ENCODE data around the gene ACVR1.

Gene ACVR1

DNA sequence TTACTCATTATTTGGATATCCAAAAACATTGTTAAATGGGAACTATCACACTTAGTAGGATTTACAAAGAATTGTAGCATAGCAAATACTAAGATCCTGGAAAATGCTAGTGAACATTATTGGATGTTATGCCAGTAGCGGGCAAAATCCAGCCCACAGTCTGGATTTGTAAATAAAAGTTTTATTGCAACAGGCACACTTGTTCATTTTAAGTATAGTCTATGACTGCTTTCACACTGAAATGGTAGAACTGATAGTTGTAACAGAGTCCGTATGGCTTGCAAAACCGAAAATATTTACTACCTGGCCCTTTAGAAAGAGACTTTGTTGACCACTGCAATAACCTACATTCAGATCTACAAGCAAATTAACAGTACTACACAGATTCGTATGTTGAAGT is 53.6 kb downstream of the ACVR1 start:
- no peak for DNase-seq

- DNase-seq, result no peak
Observed at GRCh38 chr2:157821519-157822131, 54.5 kb downstream of the ACVR1 start.

DNA sequence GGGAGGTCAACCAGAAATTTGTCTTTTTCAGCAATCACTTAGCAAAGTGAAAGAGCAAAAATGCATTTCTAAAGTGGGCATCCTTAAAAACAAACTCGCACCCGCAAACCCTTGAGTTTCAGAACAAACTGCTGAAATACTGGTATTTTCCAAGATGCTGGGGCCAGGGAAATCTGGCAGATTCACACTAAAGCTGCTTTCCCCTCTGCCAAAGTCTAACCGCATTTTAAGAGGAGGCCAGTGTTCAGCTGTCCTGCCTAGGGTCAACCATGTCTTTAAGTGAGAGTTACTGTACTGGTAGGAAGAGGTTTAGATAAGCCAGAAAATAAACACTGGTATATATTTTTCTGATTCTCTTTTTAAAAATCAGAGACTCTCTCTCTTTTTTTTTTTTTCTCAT is 55.9 kb downstream of the ACVR1 start:
- no peak for DNase-seq

DNA sequence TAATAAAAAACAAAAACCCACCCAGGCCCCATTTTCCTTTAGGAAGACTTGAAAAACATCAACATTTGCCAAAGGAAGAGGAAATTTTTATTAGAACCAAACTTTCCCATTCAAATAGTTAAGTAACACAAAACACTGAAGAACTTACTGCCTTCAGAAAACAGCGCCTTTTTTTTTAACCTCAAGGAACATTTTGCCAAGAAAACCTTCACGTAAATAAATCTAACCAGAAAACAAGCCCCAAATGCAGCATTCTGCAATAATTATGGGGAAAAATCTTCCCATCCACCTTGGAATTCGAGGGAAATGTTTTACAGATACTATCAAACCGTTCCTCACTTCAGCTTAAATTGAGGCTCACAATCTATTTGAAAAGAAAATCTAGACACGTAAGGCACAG is 56.4 kb downstream of the ACVR1 start:
- DNase-seq, result no peak

DNA sequence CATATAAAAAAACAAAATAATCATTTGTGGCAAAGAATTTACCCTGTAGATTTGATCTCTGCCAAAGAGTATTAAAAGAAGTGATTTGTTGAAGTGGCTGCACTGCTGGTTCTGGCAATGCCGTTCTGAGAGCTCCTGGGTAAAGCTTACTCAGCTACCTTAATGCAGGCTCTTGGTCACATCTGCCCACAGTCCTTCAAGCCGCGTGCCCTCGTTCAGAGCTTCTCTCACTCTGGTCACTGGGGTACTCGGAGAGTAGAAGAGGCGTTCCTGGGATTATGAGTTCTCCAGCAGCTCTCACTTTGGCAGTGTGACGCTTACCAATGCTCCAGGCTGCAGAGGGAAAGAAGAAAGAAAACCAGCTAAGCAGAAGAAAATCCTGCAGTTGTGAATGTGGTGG is 57.9 kb downstream of the ACVR1 start:
- no peak for DNase-seq

GRCh38 chr2:157815421-157815820 is 60.7 kb downstream of the ACVR1 start:
- no peak for DNase-seq

DNA sequence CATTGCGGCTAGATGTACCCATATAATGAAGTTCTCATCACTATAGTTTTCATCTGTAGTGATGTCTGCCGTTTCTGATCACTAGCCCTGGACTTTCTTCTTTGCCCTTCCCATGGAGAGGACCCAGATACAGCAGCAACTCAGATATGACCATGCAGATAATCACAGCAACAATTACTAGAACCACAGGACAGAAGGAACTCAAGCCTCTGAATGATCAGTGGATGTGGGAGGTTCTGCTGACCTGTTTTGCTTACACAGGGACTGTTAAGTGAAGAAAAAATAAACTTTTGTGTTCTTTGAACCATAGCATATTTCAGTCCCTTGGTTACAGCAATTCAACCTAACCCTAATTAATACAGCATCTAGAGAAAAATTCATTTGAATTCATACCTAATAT is 62.7 kb downstream of the ACVR1 start:
- no peak for DNase-seq

DNA sequence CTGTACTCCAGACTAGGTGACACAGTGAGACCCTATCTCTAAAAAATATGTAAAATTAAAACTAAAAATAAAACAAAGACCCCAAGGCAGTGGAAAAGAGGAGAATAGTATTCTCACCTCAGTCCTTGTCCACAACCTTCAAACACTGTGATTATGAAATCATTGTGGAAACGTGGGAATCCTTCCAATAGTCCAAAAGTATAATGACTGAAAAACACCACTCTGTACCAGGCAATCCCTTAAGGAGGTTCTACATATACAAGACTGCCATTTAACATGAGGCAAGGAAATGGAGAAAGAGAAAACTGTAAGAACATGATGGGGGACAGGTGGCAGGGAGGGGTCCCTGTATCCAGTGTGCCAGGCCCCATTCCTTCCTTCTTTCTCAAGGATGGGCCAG is 66.1 kb downstream of the ACVR1 start:
- DNase-seq, result no peak

- no peak for DNase-seq
Observed at GRCh38 chr2:157809212-157809611, 66.9 kb downstream of the ACVR1 start.

GRCh38 chr2:157808421-157808820 is 67.7 kb downstream of the ACVR1 start:
- no peak for DNase-seq

DNA sequence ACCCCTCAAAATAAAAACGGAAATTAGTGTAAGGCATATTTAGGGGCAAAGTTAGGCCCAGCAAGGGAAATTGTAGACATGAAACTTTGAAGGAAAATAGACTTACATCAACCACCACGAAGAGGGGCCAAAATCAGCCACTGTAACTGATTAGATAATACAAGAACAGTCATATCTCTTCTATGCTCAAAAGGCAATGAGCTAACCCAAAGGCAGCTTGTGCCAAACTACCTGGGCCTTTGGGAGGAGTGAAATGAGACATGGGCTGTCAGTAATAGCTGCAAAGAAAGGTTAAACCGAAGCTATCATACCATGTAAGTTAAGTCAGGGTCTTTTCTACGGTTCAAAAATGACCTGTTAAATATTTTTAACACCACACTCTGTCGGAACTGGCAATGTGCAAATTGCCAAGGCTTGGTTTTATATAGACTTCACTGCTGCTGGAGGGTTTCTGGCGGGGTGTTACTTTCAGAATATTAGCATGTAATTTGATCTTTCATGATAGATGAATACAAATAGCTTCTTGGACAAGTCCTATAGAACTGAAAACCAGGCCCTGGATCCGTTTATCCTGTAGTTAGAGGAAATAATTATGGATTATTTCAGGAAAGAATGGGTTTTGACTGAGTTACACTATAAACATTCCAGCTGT is 69.6 kb downstream of the ACVR1 start:
- DNase-seq, result peak in 1 of 2 experiments; percentile 26

GRCh38 chr2:157805519-157805918 is 70.6 kb downstream of the ACVR1 start:
- no peak for DNase-seq

DNA sequence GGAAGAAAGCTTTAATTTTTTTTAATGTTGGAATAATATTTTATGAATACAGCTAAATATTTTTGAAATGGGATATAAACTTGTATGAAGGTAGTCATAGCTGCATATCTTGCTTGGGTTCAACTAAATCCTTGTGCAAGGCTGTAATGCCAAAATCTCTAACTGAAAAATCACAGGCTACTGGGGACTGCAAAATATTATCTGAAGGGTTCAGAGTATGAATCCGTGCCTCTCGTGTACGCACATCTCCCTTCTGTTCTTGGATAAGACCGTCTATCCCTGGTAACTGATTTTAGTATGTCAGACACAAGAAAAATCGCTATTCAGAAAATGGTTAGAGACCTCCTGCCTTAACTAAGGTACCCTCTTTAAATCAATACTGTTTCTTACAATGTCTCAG is 71.8 kb downstream of the ACVR1 start:
- no peak for DNase-seq

GRCh38 chr2:157803952-157804351 is 72.2 kb downstream of the ACVR1 start:
- DNase-seq, result no peak

DNA sequence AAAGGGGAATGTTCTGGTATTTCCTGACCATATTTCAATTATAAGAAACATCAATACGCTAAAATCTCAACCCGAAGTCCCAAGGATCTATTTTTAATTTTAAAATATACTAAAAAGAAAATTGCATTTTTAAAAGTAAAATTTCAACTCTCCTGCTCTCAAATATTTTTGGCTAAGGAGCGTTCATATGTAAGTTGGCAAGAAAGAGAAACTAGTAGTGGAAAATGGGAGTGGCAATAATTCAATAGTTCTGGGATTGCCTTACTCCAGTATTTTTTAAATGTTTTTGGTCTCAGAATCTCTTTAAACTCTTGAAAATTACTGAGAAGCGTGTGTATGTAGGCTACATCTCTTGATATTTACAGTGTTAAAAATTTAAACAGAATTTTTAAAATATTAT is 72.7 kb downstream of the ACVR1 start:
- DNase-seq, result no peak

GRCh38 chr2:157800838-157801495 is 75.2 kb downstream of the ACVR1 start:
- DNase-seq, result no peak

DNA sequence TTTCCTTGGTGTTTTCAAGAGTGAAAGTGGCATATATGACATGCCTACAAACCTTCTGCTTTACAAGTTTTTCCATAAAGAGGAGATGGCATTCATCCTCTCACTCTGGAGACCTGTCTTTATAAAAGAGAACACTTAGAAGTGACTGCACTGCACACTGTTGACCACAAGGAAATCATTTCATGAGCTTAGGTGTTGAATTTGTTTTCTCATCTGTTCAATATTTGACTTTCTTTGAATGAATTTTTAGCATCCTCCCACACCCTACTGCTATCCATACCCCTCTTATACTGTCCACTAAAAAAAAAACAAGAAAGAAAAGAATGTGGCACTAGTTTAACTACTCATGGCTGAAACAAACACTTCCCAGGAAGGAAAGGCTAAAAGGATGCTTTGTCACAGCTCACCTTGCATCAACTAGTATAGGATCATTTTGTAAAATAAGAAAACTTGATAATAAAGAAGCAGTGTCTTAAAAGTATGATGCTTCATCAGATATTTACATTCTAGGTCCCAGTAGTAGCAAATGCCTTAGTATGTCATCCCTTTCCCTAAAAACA is 83.0 kb downstream of the ACVR1 start:
- DNase-seq, result no peak

DNA sequence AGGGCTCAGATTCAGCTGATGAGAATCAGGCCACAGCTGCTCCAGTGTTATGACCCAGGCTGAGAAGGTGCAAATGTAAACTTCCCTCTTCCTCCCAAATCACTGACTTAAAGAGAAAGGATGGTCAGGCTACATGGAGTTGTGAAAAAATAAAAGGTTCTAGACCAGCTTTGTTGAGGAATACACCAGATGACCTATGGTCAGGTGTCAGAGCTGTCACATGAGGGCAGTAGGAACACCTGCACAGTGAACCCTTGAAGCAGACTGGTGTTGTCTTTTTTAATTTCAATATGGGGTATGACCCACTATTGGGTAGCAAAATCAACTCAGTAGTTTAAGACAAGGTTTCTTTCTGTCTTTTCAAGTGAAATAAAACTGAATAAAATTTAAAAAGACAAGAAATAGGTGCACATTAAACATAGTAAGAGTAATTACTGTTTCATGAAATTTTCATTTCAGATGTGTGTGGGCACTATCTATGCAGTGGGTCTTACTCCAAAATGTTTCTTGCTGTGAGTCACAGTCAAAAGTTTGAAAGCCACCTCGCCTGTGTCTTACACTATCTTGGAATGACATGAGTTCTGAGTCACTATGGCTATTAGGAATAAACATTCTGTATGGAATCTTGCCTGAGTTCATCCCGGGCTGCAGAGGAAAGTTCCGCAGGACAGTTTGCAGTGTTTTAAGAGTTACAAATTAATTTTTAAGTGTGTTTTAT is 83.6 kb downstream of the ACVR1 start:
- no peak for DNase-seq

DNA sequence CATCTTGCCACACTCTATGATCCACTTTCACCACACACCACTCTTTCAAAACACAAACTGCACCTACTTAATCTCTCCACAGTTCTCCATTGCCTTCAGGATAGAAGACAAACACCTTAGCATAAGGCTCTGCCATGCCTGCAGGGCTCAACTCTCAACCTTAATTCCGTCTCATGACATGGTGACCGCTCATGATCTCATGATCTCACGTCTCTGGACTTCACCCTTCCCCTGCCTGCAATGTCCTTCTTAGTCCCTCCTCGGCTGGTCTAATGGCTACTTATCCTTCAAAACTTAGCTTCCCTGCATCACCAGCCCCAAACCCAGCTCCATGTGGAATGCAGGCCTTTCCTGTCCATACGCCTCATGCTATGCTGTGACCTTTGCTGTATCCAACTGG is 85.3 kb downstream of the ACVR1 start:
- DNase-seq, result no peak

DNA sequence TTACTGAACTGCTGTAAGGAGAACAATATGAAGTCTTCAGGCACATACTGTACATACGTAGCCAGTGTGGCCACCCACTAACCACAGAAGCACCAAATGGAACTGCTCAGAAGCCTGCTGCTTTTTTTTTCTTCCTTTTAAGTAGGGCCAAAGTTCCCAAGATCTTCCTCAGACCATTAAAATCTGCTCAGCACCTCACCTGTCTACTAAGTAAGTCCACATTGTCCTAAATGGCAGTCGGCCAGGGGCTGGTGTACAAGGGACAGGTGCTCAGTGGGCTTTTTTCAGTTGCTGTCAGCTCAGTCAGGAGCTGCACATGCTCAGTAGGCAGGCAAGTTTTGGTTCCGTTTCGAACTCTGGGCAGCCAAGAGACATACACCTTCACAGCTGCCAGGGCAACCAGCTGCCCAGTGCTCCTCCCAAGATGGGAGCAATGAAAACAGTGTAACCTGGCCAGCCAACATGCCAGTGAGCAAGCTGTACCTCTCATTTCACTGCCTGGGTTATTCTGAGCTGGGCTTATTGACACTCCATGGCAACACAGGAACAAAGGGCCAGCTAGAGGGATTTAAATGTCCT is 86.1 kb downstream of the ACVR1 start:
- DNase-seq, result no peak

DNA sequence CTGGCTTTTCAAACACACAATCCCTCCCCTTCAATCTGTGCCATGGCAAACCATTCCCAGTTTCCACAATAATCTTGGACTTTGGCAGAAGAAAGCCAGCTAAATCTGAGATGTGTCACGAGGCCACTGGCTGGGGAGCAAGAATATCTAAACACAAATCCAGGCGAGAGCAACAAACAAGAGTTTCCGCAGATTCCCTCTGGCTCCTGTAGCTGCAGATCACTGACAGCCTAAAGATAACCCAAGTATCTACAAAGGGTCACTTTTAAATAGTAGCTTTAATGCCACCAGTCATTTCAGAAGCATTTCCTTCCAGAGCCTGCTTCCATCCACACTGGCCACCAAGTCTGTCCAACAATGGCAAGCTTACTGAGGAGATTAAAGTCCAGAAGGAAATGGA is 86.9 kb downstream of the ACVR1 start:
- DNase-seq, result no peak

DNA sequence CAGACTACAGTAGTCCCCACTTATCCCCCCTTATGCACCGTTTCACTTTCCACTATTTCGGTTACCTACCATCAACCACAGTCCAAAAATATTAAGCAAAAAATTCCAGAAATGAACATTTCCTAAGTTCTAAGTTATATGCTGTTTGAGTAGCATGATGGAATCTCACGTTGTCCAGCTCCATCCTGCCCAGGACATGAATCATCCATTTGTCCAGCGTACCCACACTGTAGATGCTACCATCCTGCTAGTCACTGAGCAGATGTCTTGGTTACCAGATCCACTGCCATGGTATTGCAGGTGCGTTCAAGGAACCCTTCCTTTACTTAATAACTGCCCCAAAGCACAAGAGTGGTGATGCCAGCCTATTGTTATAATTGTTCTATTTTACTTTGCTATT is 87.9 kb downstream of the ACVR1 start:
- no peak for DNase-seq

GRCh38 chr2:157787364-157787938 is 88.7 kb downstream of the ACVR1 start:
- no peak for DNase-seq

Data from NCI-H2081 (cell line).